ENCODE measurements around the gene RFK. TPM values are rescaled to one million over a fixed set of nuclear protein-coding genes. Genes with fewer than 3 reads are reported as not detected.

The RFK gene
- total RNA-seq, 1 experiment from 2014 or later, result 33.2 TPM

- BruUV-seq (replicated peaks), result no TSS peak
- in situ Hi-C loops (cut with HindIII; ENCODE audit: low pct_unique_long_range_greater_than_20kb, low sequenced_read_pairs) (no loop called here), intact Hi-C loops (cut with micrococcal nuclease; ENCODE audit: unreplicated experiment) (no loop called here)
- no peak for DNase-seq (ENCODE audit: low read depth, low spot score)
- Histone ChIP-seq H3K27me3 (ENCODE audit: control insufficient read depth, insufficient read depth, low read length) (no peaks in the 10 kb centered on the region), H3K4me3 (ENCODE audit: low read depth in 2 of 2, low read length in 2 of 2) (no peak overlapping the region), H3K4me1 (ENCODE audit: control insufficient read depth, insufficient read depth, low read length) (no peaks in the 10 kb centered on the region), H3K9me3 (ENCODE audit: control insufficient read depth, insufficient read depth, low read depth, low read length) (no peaks in the 10 kb centered on the region), H3K27ac (ENCODE audit: low read length) (no peak overlapping the region), H3K36me3 (ENCODE audit: control insufficient read depth, insufficient read depth, low read length) (no peaks in the 10 kb centered on the region)
- no peak for ATAC-seq
- ChIA-PET CTCF (no interaction called here), POLR2A (no interaction called here)
- TF ChIP-seq CTCF (IDR thresholded peaks at IDR 0.05) (no peak), SIN3A (IDR thresholded peaks at IDR 0.05; ENCODE audit: borderline replicate concordance, insufficient read depth, low read depth, low read length) (no peak), REST (IDR thresholded peaks at IDR 0.05; ENCODE audit: insufficient read depth in 1 of 2, low read depth in 2 of 2, low read length in 1 of 2) (no peak), TCF7L2 (IDR thresholded peaks at IDR 0.05; ENCODE audit: low read depth, low read length) (no peak), POLR2AphosphoS5 (IDR thresholded peaks at IDR 0.05; ENCODE audit: low read depth, low read length) (no peak)
These were observed 35.5 kb downstream of the RFK start for GRCh38 chr9:76358628-76359280.

GRCh38 chr9:76357555-76357954, 36.7 kb downstream of the RFK start:
- BruUV-seq (replicated peaks), result no TSS peak

More at GRCh38 chr9:76357555-76357954, 36.7 kb downstream of the RFK start:
- H3K9me3 ChIP-seq (ENCODE audit: control insufficient read depth, insufficient read depth, low read depth, low read length), result no peaks in the 10 kb centered on the region
- in situ Hi-C loops (cut with HindIII; ENCODE audit: low pct_unique_long_range_greater_than_20kb, low sequenced_read_pairs) (no loop called here), intact Hi-C loops (cut with micrococcal nuclease; ENCODE audit: unreplicated experiment) (no loop called here)
- no peak overlapping the region for H3K27ac ChIP-seq (ENCODE audit: low read length)
- H3K4me3 ChIP-seq (ENCODE audit: low read depth in 2 of 2, low read length in 2 of 2), result no peak overlapping the region
- no peaks in the 10 kb centered on the region for H3K4me1 ChIP-seq (ENCODE audit: control insufficient read depth, insufficient read depth, low read length)
- no peak for TF ChIP-seq REST (IDR thresholded peaks at IDR 0.05; ENCODE audit: insufficient read depth in 1 of 2, low read depth in 2 of 2, low read length in 1 of 2)
- no peak for TF ChIP-seq CTCF (IDR thresholded peaks at IDR 0.05)
- TF ChIP-seq TCF7L2 (IDR thresholded peaks at IDR 0.05; ENCODE audit: low read depth, low read length), result no peak
- TF ChIP-seq SIN3A (IDR thresholded peaks at IDR 0.05; ENCODE audit: borderline replicate concordance, insufficient read depth, low read depth, low read length), result no peak
- no peak for TF ChIP-seq POLR2AphosphoS5 (IDR thresholded peaks at IDR 0.05; ENCODE audit: low read depth, low read length)
- no peaks in the 10 kb centered on the region for H3K27me3 ChIP-seq (ENCODE audit: control insufficient read depth, insufficient read depth, low read length)
- no peaks in the 10 kb centered on the region for H3K36me3 ChIP-seq (ENCODE audit: control insufficient read depth, insufficient read depth, low read length)
- no peak for ATAC-seq
- ChIA-PET POLR2A (no interaction called here), CTCF (no interaction called here)
- no peak for DNase-seq (ENCODE audit: low read depth, low spot score)
